HFF-Myc (cell line): Measurements from ENCODE around the gene CRY1.
"Not testable (repeated sequence)": the region's sequence is repeated elsewhere in the genome, so short reads cannot be mapped to it uniquely, and the experiment has no call there.

Source experiments
- DNase-seq: peaks from one replicate; pipeline ENCODE4 v3.0.0-alpha.2; 2011; ENCODE audit warnings: low read depth; ENCODE audit errors: extremely low read depth
- H3K4me3 ChIP-seq: replicated peaks from 2 replicates; pipeline ENCODE4 v1.5.1; 2011; ENCODE audit warnings: low read depth, mild to moderate bottlenecking, control low read depth, low read length
- CTCF ChIP-seq: IDR thresholded peaks from 2 replicates; pipeline ENCODE4 v1.5.1; 2012; ENCODE audit warnings: mild to moderate bottlenecking, low read depth, low read length, control low read depth; ENCODE audit errors: missing control alignments

The CRY1 gene

GRCh38 chr12:107017042-107017441 is 76.3 kb downstream of the CRY1 start:
- H3K4me3 ChIP-seq = no peak overlapping the region
- TF ChIP-seq CTCF = no peak
- DNase-seq = no peak

GRCh38 chr12:107014055-107014454 is 79.3 kb downstream of the CRY1 start:
- no peak overlapping the region for H3K4me3 ChIP-seq
- no peak for TF ChIP-seq CTCF
- DNase-seq = no peak

GRCh38 chr12:107012736-107013425 is 80.5 kb downstream of the CRY1 start:
- no peak for DNase-seq

GRCh38 chr12:107011519-107011918 is 81.8 kb downstream of the CRY1 start:
- DNase-seq = no peak
- no peak for TF ChIP-seq CTCF
- no peak overlapping the region for H3K4me3 ChIP-seq

More at GRCh38 chr12:107012736-107013425, 80.5 kb downstream of the CRY1 start:
- TF ChIP-seq CTCF = no peak
- H3K4me3 ChIP-seq = no peak overlapping the region

GRCh38 chr12:107007411-107007810 is 85.9 kb downstream of the CRY1 start:
- TF ChIP-seq CTCF = no peak
- DNase-seq = no peak
- no peak overlapping the region for H3K4me3 ChIP-seq

GRCh38 chr12:107002665-107003064 is 90.7 kb downstream of the CRY1 start:
- not testable (repeated sequence) for H3K4me3 ChIP-seq, DNase-seq

GRCh38 chr12:106999446-106999845 is 93.9 kb downstream of the CRY1 start:
- no peak overlapping the region for H3K4me3 ChIP-seq
- no peak for DNase-seq
- no peak for TF ChIP-seq CTCF
